ENCODE data around the gene PLEKHA5. TPM values are rescaled to one million over a fixed set of nuclear protein-coding genes. Genes with fewer than 3 reads are reported as not detected.
A peak's percentile ranks its signal among the peaks of the same experiment; 100 is the strongest.

PLEKHA5 gene
- total RNA-seq, 4 donors from 2014 or later = 34.7 to 59.4 (median 41.7) TPM

GRCh38 chr12:19220205-19220604 is 90.7 kb downstream of the PLEKHA5 start:
- Histone ChIP-seq H3K27me3 (no peaks in the 10 kb centered on the region), H3K36me3 (no peaks in the 10 kb centered on the region), H3K4me1 (no peaks in the 10 kb centered on the region), H3K4me3 (no peak overlapping the region), H3K9me3 (no peaks in the 10 kb centered on the region), H3K27ac (no peak overlapping the region)
- TF ChIP-seq, protein P1, sequence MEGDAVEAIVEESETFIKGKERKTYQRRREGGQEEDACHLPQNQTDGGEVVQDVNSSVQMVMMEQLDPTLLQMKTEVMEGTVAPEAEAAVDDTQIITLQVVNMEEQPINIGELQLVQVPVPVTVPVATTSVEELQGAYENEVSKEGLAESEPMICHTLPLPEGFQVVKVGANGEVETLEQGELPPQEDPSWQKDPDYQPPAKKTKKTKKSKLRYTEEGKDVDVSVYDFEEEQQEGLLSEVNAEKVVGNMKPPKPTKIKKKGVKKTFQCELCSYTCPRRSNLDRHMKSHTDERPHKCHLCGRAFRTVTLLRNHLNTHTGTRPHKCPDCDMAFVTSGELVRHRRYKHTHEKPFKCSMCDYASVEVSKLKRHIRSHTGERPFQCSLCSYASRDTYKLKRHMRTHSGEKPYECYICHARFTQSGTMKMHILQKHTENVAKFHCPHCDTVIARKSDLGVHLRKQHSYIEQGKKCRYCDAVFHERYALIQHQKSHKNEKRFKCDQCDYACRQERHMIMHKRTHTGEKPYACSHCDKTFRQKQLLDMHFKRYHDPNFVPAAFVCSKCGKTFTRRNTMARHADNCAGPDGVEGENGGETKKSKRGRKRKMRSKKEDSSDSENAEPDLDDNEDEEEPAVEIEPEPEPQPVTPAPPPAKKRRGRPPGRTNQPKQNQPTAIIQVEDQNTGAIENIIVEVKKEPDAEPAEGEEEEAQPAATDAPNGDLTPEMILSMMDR (IDR thresholded peaks at IDR 0.05) = no peak
- TF ChIP-seq POLR2A (IDR thresholded peaks at IDR 0.05) = no peak
- no peak for DNase-seq

GRCh38 chr12:19220852-19221466 is 91.4 kb downstream of the PLEKHA5 start:
- TF ChIP-seq, protein P1 (IDR thresholded peaks at IDR 0.05) = no peak
- no peak for TF ChIP-seq POLR2A (IDR thresholded peaks at IDR 0.05)
- Histone ChIP-seq H3K4me1 (no peaks in the 10 kb centered on the region), H3K4me3 (no peak overlapping the region), H3K27ac (no peak overlapping the region), H3K27me3 (no peaks in the 10 kb centered on the region), H3K9me3 (no peaks in the 10 kb centered on the region), H3K36me3 (no peaks in the 10 kb centered on the region)
- no peak for DNase-seq

DNA sequence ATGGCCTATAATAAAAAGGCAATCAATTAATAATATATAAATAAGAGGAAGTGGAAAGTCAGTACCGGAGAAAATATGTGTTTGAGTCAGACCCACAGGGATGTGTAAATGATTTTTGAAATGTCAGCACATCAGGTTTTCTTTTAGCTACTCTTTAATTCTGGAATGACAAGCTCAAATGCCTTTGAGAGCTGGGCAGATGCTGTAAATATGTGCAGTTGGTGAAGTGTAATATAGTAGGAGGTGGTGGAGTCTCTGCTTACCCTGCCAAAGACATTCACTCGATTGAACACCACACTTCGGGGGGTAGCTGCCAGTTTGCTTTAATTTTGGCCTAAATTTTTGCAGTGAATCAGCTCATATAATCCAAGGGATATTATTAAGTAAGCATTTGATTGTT is 93.0 kb downstream of the PLEKHA5 start:
- Histone ChIP-seq H3K9me3 (no peaks in the 10 kb centered on the region), H3K27me3 (no peaks in the 10 kb centered on the region), H3K36me3 (no peaks in the 10 kb centered on the region), H3K4me3 (no peak overlapping the region), H3K27ac (no peak overlapping the region), H3K4me1 (no peaks in the 10 kb centered on the region)
- no peak for DNase-seq
- no peak for TF ChIP-seq POLR2A (IDR thresholded peaks at IDR 0.05)
- TF ChIP-seq, protein P1 (IDR thresholded peaks at IDR 0.05) = no peak

DNA sequence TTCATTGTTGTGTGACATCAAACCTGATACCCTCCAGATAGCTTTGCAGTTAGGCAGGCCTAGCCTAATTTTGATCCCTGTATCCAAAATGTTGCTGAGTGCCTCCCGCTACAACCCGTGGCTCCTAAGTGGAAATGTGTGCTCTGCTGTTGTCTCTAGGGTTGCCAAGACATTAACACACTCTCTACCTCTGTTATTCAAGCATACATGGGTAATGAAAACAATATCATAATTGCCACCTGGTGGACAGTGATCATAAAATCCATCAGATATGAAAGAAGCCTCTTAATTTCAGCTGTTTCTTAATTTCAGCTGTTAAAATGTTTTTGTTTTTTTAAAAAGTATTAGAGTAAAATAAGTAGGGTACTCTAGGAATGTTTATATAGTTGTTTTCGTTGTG is 93.5 kb downstream of the PLEKHA5 start:
- Histone ChIP-seq H3K27ac (no peak overlapping the region), H3K4me1 (no peaks in the 10 kb centered on the region), H3K27me3 (no peaks in the 10 kb centered on the region), H3K4me3 (no peak overlapping the region), H3K9me3 (no peaks in the 10 kb centered on the region), H3K36me3 (no peaks in the 10 kb centered on the region)
- TF ChIP-seq, protein P1 (IDR thresholded peaks at IDR 0.05) = peak in 3 of 6 experiments; percentile 23 to 36 (median 26)
- TF ChIP-seq POLR2A (IDR thresholded peaks at IDR 0.05) = no peak
- DNase-seq = no peak

DNA sequence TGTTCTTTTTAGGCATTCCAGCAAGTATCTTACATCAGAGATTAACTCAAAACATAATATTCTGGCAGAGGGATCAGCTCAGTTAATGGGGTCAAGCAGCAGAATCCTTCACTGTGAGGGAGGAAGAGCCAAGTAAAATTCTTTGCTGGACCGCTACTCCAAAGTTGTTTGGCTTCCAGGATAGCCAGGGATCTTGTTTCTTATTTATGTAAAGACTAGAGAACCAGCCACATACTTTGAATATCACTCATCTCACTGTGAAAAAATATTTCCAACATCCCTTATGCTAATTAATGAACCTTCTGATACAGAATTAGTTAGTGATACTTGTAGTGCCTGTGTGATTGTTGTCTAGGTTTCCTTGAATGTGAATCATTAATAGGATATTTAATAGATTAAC is 94.2 kb downstream of the PLEKHA5 start:
- DNase-seq = no peak
- Histone ChIP-seq H3K4me1 (no peaks in the 10 kb centered on the region), H3K27ac (no peak overlapping the region), H3K4me3 (no peak overlapping the region), H3K9me3 (no peaks in the 10 kb centered on the region), H3K36me3 (no peaks in the 10 kb centered on the region), H3K27me3 (no peaks in the 10 kb centered on the region)
- no peak for TF ChIP-seq POLR2A (IDR thresholded peaks at IDR 0.05)
- TF ChIP-seq, protein P1 (IDR thresholded peaks at IDR 0.05) = no peak

GRCh38 chr12:19224746-19225145 is 95.2 kb downstream of the PLEKHA5 start:
- no peaks in the 10 kb centered on the region for H3K9me3 ChIP-seq
- no peaks in the 10 kb centered on the region for H3K27me3 ChIP-seq
- H3K4me1 ChIP-seq = no peaks in the 10 kb centered on the region
- H3K36me3 ChIP-seq = no peaks in the 10 kb centered on the region
- no peak overlapping the region for H3K27ac ChIP-seq
- TF ChIP-seq, protein P1 (IDR thresholded peaks at IDR 0.05) = no peak
- TF ChIP-seq POLR2A (IDR thresholded peaks at IDR 0.05) = no peak
- DNase-seq = no peak
- H3K4me3 ChIP-seq = no peak overlapping the region

Data from Peyer's patch (tissue), 4 donors.